HCT116 (cell line): ENCODE measurements around the gene DOK1.

Experiments
- CTCF ChIP-seq, 3 experiments: fragments of 200-600 bp in 1 of 3; sonication (generic) in 1 of 3; IDR thresholded peaks in 2 of 3; conservative IDR thresholded peaks in 1 of 3; 2 replicates each; pipeline ENCODE4 v1.5.1; 2012 to 2017; ENCODE audit warnings: low read depth in 2 of 3, low read length in 2 of 3, antibody characterized with exemption in 1 of 3, borderline replicate concordance in 1 of 3, control low read depth in 1 of 3, mild to moderate bottlenecking in 1 of 3, mixed read lengths in 1 of 3, mixed run types in 1 of 3, moderate library complexity in 1 of 3; ENCODE audit not compliant: insufficient read depth in 1 of 3
- EZH2 ChIP-seq: fragments of 200-600 bp; sonication (generic); IDR thresholded peaks from 2 replicates; pipeline ENCODE4 v1.6.1; 2017; ENCODE audit warnings: antibody characterized with exemption, mixed run types
- EZH2phosphoT487 ChIP-seq: fragments of 200-600 bp; IDR thresholded peaks from 2 replicates; pipeline ENCODE4 v1.6.1; 2018; ENCODE audit warnings: antibody characterized with exemption, borderline replicate concordance
- FOSL1 ChIP-seq: IDR thresholded peaks from 2 replicates; pipeline ENCODE4 v1.6.1; 2012; ENCODE audit warnings: low read depth
- JUND ChIP-seq: IDR thresholded peaks from 2 replicates; pipeline ENCODE4 v1.6.1; 2012
- POLR2A ChIP-seq: IDR thresholded peaks from 2 replicates; pipeline ENCODE4 v1.7.0; 2011; ENCODE audit warnings: borderline replicate concordance; ENCODE audit not compliant: insufficient read depth, insufficient read length; ENCODE audit errors: extremely low read depth
- POLR2AphosphoS5 ChIP-seq: IDR thresholded peaks from 2 replicates; pipeline ENCODE4 v1.6.1; 2011; ENCODE audit warnings: mild to moderate bottlenecking, low read depth, low read length, moderate library complexity
- RAD21 ChIP-seq: IDR thresholded peaks from 2 replicates; pipeline ENCODE4 v1.6.1; 2012; ENCODE audit warnings: low read depth, mild to moderate bottlenecking
- SIN3A ChIP-seq: IDR thresholded peaks from 2 replicates; pipeline ENCODE4 v1.6.1; 2012; ENCODE audit warnings: low read depth
- TCF7L2 ChIP-seq: IDR thresholded peaks from 2 replicates; pipeline ENCODE4 v1.7.0; 2011; ENCODE audit warnings: borderline replicate concordance, inconsistent platforms; ENCODE audit not compliant: insufficient read depth, insufficient read length; ENCODE audit errors: extremely low read depth
- TF ChIP-seq, protein P1 (sequence below): IDR thresholded peaks from 2 replicates; pipeline ENCODE4 v1.6.1; 2012
- TF ChIP-seq, protein P2 (sequence below): IDR thresholded peaks from 2 replicates; pipeline ENCODE4 v1.6.1; 2011; ENCODE audit warnings: mild to moderate bottlenecking, low read length, moderate library complexity; ENCODE audit not compliant: insufficient replicate concordance; ENCODE audit errors: extremely low read depth

- TF ChIP-seq CTCF (IDR thresholded peaks at IDR 0.05 in 2 of 3, conservative IDR thresholded peaks at IDR 0.05 in 1 of 3; ENCODE audit: borderline replicate concordance in 1 of 3, insufficient read depth in 1 of 3, low read depth in 2 of 3, low read length in 2 of 3), result no peak
- TF ChIP-seq TCF7L2, result no peak
- no peak for TF ChIP-seq POLR2A
- no peak for TF ChIP-seq EZH2
- TF ChIP-seq, protein P1, sequence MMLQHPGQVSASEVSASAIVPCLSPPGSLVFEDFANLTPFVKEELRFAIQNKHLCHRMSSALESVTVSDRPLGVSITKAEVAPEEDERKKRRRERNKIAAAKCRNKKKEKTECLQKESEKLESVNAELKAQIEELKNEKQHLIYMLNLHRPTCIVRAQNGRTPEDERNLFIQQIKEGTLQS, result no peak
- no peak for TF ChIP-seq SIN3A
- no peak for TF ChIP-seq EZH2phosphoT487
- TF ChIP-seq RAD21, result no peak
- TF ChIP-seq POLR2AphosphoS5, result no peak
- TF ChIP-seq JUND, result no peak
- no peak for TF ChIP-seq FOSL1
- TF ChIP-seq, protein P2, sequence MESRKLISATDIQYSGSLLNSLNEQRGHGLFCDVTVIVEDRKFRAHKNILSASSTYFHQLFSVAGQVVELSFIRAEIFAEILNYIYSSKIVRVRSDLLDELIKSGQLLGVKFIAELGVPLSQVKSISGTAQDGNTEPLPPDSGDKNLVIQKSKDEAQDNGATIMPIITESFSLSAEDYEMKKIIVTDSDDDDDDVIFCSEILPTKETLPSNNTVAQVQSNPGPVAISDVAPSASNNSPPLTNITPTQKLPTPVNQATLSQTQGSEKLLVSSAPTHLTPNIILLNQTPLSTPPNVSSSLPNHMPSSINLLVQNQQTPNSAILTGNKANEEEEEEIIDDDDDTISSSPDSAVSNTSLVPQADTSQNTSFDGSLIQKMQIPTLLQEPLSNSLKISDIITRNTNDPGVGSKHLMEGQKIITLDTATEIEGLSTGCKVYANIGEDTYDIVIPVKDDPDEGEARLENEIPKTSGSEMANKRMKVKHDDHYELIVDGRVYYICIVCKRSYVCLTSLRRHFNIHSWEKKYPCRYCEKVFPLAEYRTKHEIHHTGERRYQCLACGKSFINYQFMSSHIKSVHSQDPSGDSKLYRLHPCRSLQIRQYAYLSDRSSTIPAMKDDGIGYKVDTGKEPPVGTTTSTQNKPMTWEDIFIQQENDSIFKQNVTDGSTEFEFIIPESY, result no peak
Observed at GRCh38 chr2:74516650-74517049, 37.9 kb upstream of the DOK1 start.
